ENCODE data around the gene DNAAF2. TPM values are rescaled to one million over a fixed set of nuclear protein-coding genes. Genes with fewer than 3 reads are reported as not detected.

DNAAF2 gene
- 3.5 and 8.9 TPM in 2 replicates for total RNA-seq (ENCODE audit: low replicate concordance)

DNA sequence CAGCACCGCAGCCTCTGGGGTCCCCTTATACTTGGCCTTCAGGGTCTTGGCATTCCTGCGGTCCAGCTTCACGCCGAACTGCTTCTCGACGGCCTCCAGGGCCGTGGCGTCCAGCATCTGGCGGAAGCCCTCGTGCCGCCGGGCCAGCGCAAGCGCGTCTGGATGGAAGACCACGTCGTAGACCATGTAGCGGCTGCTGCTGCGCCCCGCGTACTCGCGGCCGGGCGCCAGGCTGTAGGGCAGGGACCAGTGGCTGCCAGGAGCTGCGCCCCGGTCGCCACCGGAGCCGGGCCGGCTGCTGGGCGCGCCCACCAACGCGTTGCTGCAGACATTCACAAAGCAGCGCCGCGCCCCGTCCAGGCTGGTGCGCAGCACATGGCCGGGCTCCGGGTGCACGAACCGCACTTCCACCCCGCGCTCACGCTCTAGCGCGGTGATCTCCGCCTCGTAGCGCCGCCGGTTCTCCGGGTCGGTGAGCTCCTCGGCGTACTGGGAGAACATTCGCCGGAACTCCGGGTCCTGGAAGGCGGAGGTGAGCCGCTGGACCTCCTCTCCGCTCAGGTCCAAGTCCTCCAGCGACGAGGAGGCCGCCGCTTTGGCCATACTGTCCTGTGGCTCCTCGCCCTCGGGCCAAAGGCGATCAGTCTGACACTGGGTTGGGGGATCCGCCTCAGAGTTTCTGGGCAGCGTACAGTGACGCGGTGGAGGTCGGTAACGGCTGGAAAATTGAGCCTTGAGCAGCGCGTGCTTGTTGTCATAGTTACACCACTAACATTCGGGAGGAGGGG lies at the start of gene DNAAF2:
DNAAF2 (minus strand) TSS at position 698 of the 788 bp plus-strand sequence; CDS start at position 603, 95 bp downstream.

GRCh38 chr14:49620182-49621113 lies 14.6 kb downstream of the DNAAF2 start, which contains the start of the genes MGAT2 and RPL36AL:
Gene MGAT2 (plus strand): TSS chr14:49620799. CDS start chr14:49621269, 470 bp downstream.
Gene RPL36AL (minus strand): TSS chr14:49620626. CDS start chr14:49619104, 1,522 bp downstream.

DNA sequence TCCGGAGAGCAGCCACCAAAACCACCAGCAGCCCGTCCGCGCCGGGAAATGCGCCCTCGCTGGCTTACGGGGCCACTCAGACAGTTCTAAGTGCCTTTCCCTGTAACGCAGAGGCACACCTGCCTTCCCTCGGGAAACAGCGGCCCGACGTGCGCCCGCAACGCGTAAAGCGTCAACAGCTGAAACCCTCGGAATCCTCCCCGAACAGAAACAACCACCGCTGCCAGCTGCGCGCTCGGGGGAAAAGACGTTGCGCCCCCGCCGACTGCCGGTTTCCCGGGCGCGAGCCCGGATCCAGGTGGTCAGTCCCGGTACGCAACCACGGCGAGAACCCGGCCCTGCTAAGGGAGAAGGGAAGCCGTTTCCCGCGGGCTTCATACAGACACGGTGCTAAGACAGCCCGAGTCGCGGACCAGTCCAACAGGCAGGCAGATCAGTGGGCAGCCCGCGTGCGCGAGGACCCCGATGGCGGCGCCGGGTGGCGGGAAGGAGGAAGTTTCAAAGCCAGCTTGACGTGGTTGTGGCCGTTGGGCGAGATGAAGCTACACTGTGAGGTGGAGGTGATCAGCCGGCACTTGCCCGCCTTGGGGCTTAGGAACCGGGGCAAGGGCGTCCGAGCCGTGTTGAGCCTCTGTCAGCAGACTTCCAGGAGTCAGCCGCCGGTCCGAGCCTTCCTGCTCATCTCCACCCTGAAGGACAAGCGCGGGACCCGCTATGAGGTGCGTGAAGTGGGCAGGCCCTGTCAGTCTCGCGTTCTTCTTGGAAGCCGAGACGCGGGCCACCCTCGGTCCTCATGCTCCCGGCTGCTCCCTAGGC lies 36.4 kb downstream of the DNAAF2 start, which contains the start of gene LRR1:
LRR1 (plus strand) TSS at position 456 of the 816 bp plus-strand sequence; CDS start at position 537, 81 bp downstream.

GRCh38 chr14:49585803-49586672 lies 49.0 kb downstream of the DNAAF2 start, which contains the start of gene RPS29:
Gene RPS29 (minus strand): TSS chr14:49586380. CDS start chr14:49586346, 34 bp downstream.

Other genes with a start within 250 kb of the DNAAF2 start
- gene RPS29, start 48.9 kb downstream of the DNAAF2 start, total RNA-seq (ENCODE audit: low replicate concordance): 1,682 and 1,877 TPM in 2 replicates
- gene LRR1, start 36.3 kb downstream of the DNAAF2 start, total RNA-seq (ENCODE audit: low replicate concordance): 6.0 and 12.6 TPM in 2 replicates
- gene RPL36AL, start 14.6 kb downstream of the DNAAF2 start, total RNA-seq (ENCODE audit: low replicate concordance): 297 and 551 TPM in 2 replicates
- 30.1 and 73.6 TPM in 2 replicates for gene MGAT2, start 14.4 kb downstream of the DNAAF2 start, total RNA-seq (ENCODE audit: low replicate concordance)
- 4.9 and 5.3 TPM in 2 replicates for gene POLE2, start 53.0 kb upstream of the DNAAF2 start, total RNA-seq (ENCODE audit: low replicate concordance)
- gene KLHDC1, start 57.9 kb upstream of the DNAAF2 start, total RNA-seq (ENCODE audit: low replicate concordance): 2.9 and 9.4 TPM in 2 replicates
- 79.9 and 106 TPM in 2 replicates for gene KLHDC2, start 132.9 kb upstream of the DNAAF2 start, total RNA-seq (ENCODE audit: low replicate concordance)
- 53.8 and 59.3 TPM in 2 replicates for gene NEMF, start 217.5 kb upstream of the DNAAF2 start, total RNA-seq (ENCODE audit: low replicate concordance)

Data from smooth muscle cell of the coronary artery (primary cell).